Lung (tissue), 12 donors: ENCODE measurements around the gene LONP2. TPM values are rescaled to one million over a fixed set of nuclear protein-coding genes. Genes with fewer than 3 reads are reported as not detected.

ENCODE experiments used
- ATAC-seq: fragments of 200-7000 bp; cut with Tn5 transposase; one replicate; pipeline ENCODE4 v1.9.1; 2020; ENCODE audit warnings: moderate number of reproducible peaks; ENCODE audit not compliant: insufficient read depth, low FRiP score
- DNase-seq, 3 donors: peaks; one replicate each; pipeline ENCODE4 v3.0.0-alpha.2; 2013 to 2017
- H3K27ac ChIP-seq, 2 donors: one replicate each; pipeline ENCODE4 v1.5.1; 2013; ENCODE audit warnings: mild to moderate bottlenecking in 2 of 2, moderate library complexity in 2 of 2, control low read depth in 1 of 2, inconsistent platforms in 1 of 2, low read depth in 1 of 2, low read length in 1 of 2
- H3K27me3 ChIP-seq, 3 donors: one replicate each; pipeline ENCODE4 v1.5.1; 2013; ENCODE audit warnings: low read length in 2 of 3; ENCODE audit not compliant: control insufficient read depth in 3 of 3, insufficient read depth in 3 of 3
- H3K36me3 ChIP-seq, 4 donors: one replicate each; pipeline ENCODE4 v1.5.1; 2013; ENCODE audit warnings: low read length in 4 of 4, mild to moderate bottlenecking in 1 of 4, moderate library complexity in 1 of 4; ENCODE audit not compliant: control insufficient read depth in 4 of 4, insufficient read depth in 4 of 4
- H3K4me1 ChIP-seq, 5 donors: one replicate each; pipeline ENCODE4 v1.5.1; 2013; ENCODE audit warnings: low read length in 5 of 5, mild to moderate bottlenecking in 2 of 5, moderate library complexity in 1 of 5; ENCODE audit not compliant: control insufficient read depth in 5 of 5, insufficient read depth in 5 of 5
- H3K4me3 ChIP-seq: one replicate; pipeline ENCODE4 v1.5.1; 2013; ENCODE audit warnings: mild to moderate bottlenecking, control low read depth, moderate library complexity
- H3K9ac ChIP-seq, 2 donors: one replicate each; pipeline ENCODE4 v1.5.1; 2013; ENCODE audit warnings: low read length in 2 of 2, control low read depth in 1 of 2; ENCODE audit not compliant: insufficient read depth in 1 of 2
- H3K9me3 ChIP-seq, 4 donors: one replicate each; pipeline ENCODE4 v1.5.1; 2013; ENCODE audit warnings: low read length in 3 of 4, mild to moderate bottlenecking in 1 of 4, moderate library complexity in 1 of 4; ENCODE audit not compliant: control insufficient read depth in 4 of 4, insufficient read depth in 3 of 4
- WGBS, 2 donors: extraction: QIAGEN DNeasy Blood & Tissue Kit; methylation state at CpG; one replicate each; pipeline ENCODE4 v1.1.7; 2013; 5-methylcytosine and 5-hydroxymethylcytosine counted together
- polyA plus RNA-seq, 2 donors: library from polyadenylated mRNA; stranded (reverse); fragments of 200-250 nt; gene quantifications; one replicate each; pipeline ENCODE4 v1.2.1, GENCODE V29; 2013
- total RNA-seq, 2 donors: library from RNA; depleted of rRNA in 1 of 2; stranded (reverse); fragments of >200 nt in 1 of 2; gene quantifications; one replicate each; pipeline ENCODE4 v1.2.1, GENCODE V29; 2014 to 2021
- TF ChIP-seq, protein P1 (sequence below): IDR thresholded peaks from 2 replicates; pipeline ENCODE4 v1.5.1; 2012; ENCODE audit warnings: mild to moderate bottlenecking; ENCODE audit errors: control extremely low read depth, extremely low read depth
- donor health status: control.
- donor health status: control.
- donor health status: Bipolar disorder and iron deficiency.
- donor health status: healthy.
- donor health status: DM: yes; HTN: yes; CAD: no.

The LONP2 gene
- total and polyA plus RNA-seq, 4 donors = 20.7 to 81.5 (median 46.1) TPM

DNA sequence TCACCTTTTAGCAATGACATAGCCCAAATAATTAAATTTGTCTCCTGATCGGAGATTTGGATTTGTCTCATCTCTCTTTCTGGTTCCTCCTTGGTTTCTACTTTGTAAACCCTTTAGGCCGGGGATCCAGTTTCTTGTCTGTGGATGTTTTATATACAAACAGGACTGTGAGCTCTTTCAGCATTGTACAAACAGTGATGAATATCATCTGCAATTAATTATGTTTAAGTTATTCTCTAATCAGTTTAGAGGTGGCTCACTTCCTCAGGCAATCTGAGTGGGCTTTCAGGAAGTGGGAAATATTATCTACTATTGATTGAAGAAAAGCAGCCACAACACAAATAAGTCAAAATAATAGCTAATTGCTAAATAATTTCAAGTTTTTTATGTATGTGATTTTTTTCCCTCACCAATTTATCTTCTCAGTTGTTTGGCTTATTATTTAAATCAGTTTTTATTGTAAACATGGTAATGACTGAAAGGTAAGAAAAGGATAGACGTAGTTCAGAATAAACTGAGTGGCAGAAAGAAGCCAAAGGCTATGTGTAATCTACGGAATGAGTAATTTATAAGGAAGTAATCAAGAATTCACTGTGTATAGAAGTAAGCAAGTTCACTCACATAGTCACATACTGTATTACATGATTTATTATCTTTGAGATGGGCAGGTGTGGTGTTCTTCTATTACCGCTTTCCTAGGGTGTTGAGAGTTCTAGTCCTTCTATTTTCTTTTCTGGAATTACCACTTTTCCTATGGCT lies 6.6 kb downstream of the LONP2 start:
- Histone ChIP-seq H3K36me3 (peaks cover 0 to 14% (median 6%) of the 10 kb centered on the region in 4 donors), H3K27ac (no peak overlapping the region), H3K9me3 (no peaks in the 10 kb centered on the region), H3K4me1 (peaks cover 4 to 17% (median 6%) of the 10 kb centered on the region in 5 donors), H3K9ac (no peak overlapping the region), H3K4me3 (no peak overlapping the region), H3K27me3 (no peaks in the 10 kb centered on the region)
- DNase-seq (no peak), ATAC-seq (no peak)
- TF ChIP-seq, protein P1, sequence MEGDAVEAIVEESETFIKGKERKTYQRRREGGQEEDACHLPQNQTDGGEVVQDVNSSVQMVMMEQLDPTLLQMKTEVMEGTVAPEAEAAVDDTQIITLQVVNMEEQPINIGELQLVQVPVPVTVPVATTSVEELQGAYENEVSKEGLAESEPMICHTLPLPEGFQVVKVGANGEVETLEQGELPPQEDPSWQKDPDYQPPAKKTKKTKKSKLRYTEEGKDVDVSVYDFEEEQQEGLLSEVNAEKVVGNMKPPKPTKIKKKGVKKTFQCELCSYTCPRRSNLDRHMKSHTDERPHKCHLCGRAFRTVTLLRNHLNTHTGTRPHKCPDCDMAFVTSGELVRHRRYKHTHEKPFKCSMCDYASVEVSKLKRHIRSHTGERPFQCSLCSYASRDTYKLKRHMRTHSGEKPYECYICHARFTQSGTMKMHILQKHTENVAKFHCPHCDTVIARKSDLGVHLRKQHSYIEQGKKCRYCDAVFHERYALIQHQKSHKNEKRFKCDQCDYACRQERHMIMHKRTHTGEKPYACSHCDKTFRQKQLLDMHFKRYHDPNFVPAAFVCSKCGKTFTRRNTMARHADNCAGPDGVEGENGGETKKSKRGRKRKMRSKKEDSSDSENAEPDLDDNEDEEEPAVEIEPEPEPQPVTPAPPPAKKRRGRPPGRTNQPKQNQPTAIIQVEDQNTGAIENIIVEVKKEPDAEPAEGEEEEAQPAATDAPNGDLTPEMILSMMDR = no peak
- WGBS, 2 donors = 75 to 79% methylated on average over 5 of the region's 5 CpGs

- H3K36me3 ChIP-seq = peaks cover 0 to 14% (median 8%) of the 10 kb centered on the region in 4 donors
- peak overlapping the region in 1 of 2 donors; percentile 40 for H3K27ac ChIP-seq
- H3K27me3 ChIP-seq = no peaks in the 10 kb centered on the region
- H3K4me3 ChIP-seq = no peak overlapping the region
- no peak overlapping the region for H3K9ac ChIP-seq
- DNase-seq = no peak
- ATAC-seq = no peak
- 67 to 85% methylated on average over 5 of the region's 5 CpGs for WGBS, 2 donors
- TF ChIP-seq, protein P1 = no peak
- H3K4me1 ChIP-seq = peaks cover 0 to 6% (median 0%) of the 10 kb centered on the region in 5 donors
- no peaks in the 10 kb centered on the region for H3K9me3 ChIP-seq
Observed at GRCh38 chr16:48252013-48252412, 7.9 kb downstream of the LONP2 start.

- TF ChIP-seq, protein P1 = no peak
- ATAC-seq (no peak), DNase-seq (no peak)
- Histone ChIP-seq H3K27ac (no peak overlapping the region), H3K9ac (no peak overlapping the region), H3K4me1 (peaks cover 0 to 3% (median 0%) of the 10 kb centered on the region in 5 donors), H3K36me3 (peaks cover 7 to 32% (median 22%) of the 10 kb centered on the region in 4 donors), H3K9me3 (no peaks in the 10 kb centered on the region), H3K27me3 (no peaks in the 10 kb centered on the region), H3K4me3 (no peak overlapping the region)
- 93 to 96% methylated on average over 7 of the region's 7 CpGs for WGBS, 2 donors
Observed at GRCh38 chr16:48256579-48257177, 12.6 kb downstream of the LONP2 start.
